Hepatocyte (in vitro differentiated cells): ENCODE measurements around the gene ZDHHC18. TPM values are rescaled to one million over a fixed set of nuclear protein-coding genes. Genes with fewer than 3 reads are reported as not detected.

Experiments used
- DNase-seq: peaks from one replicate; pipeline ENCODE4 v3.0.0-alpha.2; 2016; ENCODE audit warnings: low spot score
- H2AFZ ChIP-seq: fragments of 200-600 bp; sonication (generic); 2 replicates; pipeline ENCODE4 v1.6.0; 2016; ENCODE audit warnings: antibody characterized with exemption, mild to moderate bottlenecking
- H3K27ac ChIP-seq: fragments of 200-600 bp; sonication (generic); 2 replicates; pipeline ENCODE4 v1.5.1; 2016; ENCODE audit warnings: mild to moderate bottlenecking
- H3K27me3 ChIP-seq: fragments of 200-600 bp; sonication (generic); 2 replicates; pipeline ENCODE4 v1.6.1; 2016
- H3K36me3 ChIP-seq: fragments of 200-600 bp; sonication (generic); replicated peaks from 2 replicates; pipeline ENCODE4 v1.5.1; 2016; ENCODE audit warnings: low read depth; ENCODE audit not compliant: insufficient read depth
- H3K4me1 ChIP-seq: fragments of 200-600 bp; sonication (generic); 2 replicates; pipeline ENCODE4 v1.5.1; 2016; ENCODE audit warnings: mild to moderate bottlenecking, moderate library complexity; ENCODE audit not compliant: insufficient read depth
- H3K4me2 ChIP-seq: fragments of 200-600 bp; sonication (generic); 2 replicates; pipeline ENCODE4 v1.6.0; 2016
- H3K4me3 ChIP-seq: fragments of 200-600 bp; sonication (generic); 2 replicates; pipeline ENCODE4 v1.5.1; 2016; ENCODE audit warnings: mild to moderate bottlenecking
- H3K79me2 ChIP-seq: fragments of 200-600 bp; sonication (generic); 2 replicates; pipeline ENCODE4 v1.6.0; 2017; ENCODE audit warnings: mild to moderate bottlenecking
- H3K9me2 ChIP-seq: fragments of 200-600 bp; sonication (generic); replicated peaks from 2 replicates; pipeline ENCODE4 v1.6.0; 2017; ENCODE audit warnings: mild to moderate bottlenecking; ENCODE audit not compliant: insufficient read depth
- H3K9me3 ChIP-seq: fragments of 200-600 bp; sonication (generic); 2 replicates; pipeline ENCODE4 v1.5.1; 2016; ENCODE audit warnings: low read depth, mild to moderate bottlenecking
- H4K20me1 ChIP-seq: fragments of 200-600 bp; sonication (generic); 2 replicates; pipeline ENCODE4 v1.6.0; 2016; ENCODE audit warnings: mild to moderate bottlenecking; ENCODE audit not compliant: insufficient read depth, poor library complexity, severe bottlenecking
- EZH2 ChIP-seq: fragments of 200-600 bp; sonication (generic); IDR thresholded peaks from 2 replicates; pipeline ENCODE4 v1.6.1; 2016; ENCODE audit warnings: antibody characterized with exemption, mild to moderate bottlenecking, borderline replicate concordance
- EZH2phosphoT487 ChIP-seq: fragments of 200-600 bp; sonication (generic); IDR thresholded peaks from one replicate; pipeline ENCODE4 v1.6.1; 2018; ENCODE audit warnings: antibody characterized with exemption, mild to moderate bottlenecking, low read depth, moderate library complexity; ENCODE audit not compliant: unreplicated experiment, severe bottlenecking
- whole genome bisulfite sequencing: methylation state at CpG from one replicate; pipeline ENCODE4 v1.1.6; 2016; ENCODE audit warnings: low lambda C conversion rate; ENCODE audit errors: missing lambda C conversion rate; 5-methylcytosine and 5-hydroxymethylcytosine counted together
- polyA plus RNA-seq: library from polyadenylated mRNA; unstranded; fragments of >200 nt; fragmentation: Nextera tagmentation; extraction: Ambion mirVana; gene quantifications from 2 replicates; pipeline ENCODE4 v1.2.1, GENCODE V29; 2016
- total RNA-seq: library from RNA; depleted of rRNA; stranded (reverse); fragments of >200 nt; gene quantifications from 2 replicates; pipeline ENCODE4 v1.2.3, GENCODE V29; 2014
- TF ChIP-seq, protein P1 (sequence below): fragments of 200-600 bp; sonication (generic); IDR thresholded peaks from 2 replicates; pipeline ENCODE4 v1.5.1; 2016; ENCODE audit warnings: antibody characterized with exemption, mild to moderate bottlenecking; ENCODE audit not compliant: poor library complexity

The ZDHHC18 gene
- total and polyA plus RNA-seq, 2 experiments from 2014 or later: 14.9 to 22.5 TPM

DNA sequence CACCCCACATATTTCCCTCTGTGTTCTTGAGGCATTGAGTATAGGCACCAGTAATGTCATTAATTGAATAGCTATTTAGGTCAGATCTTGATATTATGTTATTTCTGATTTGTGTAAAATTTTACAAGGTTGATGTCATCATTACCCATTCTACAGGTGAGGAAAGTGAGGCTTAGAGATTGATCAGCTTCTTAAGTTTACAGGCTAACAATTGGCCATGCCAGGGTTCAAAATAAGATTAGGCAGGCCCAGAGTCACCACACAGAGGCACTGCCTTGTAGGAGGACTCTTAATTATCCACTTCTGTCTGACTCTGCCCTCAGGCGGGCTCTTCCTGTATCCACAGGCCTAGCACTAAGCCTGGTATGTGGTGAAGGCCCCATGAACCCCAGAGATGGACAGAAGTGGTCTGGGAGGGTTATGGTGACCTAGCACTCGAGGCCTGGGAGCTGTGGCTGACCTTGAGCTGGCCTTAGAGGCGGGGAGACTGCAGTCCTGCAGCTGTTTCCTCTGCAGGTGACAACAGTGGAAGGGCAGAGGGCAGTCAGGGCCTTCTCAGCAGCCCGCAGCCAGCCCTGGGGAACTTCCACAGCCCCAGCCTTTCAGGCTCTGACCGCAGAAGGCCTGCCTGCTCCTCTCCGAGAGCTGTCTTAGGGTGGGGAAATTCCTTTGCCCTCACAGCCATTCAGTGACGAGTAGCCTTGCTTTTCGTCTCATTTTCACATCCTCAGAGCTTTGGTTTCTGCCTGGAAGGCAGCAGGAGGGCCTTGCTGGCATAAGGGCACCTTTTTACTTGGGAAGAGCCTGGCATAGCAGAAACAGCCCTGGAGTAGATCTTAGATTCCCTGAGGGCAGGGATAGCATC lies 12.2 kb downstream of the ZDHHC18 start:
- H3K27ac ChIP-seq: no peak overlapping the region

DNA sequence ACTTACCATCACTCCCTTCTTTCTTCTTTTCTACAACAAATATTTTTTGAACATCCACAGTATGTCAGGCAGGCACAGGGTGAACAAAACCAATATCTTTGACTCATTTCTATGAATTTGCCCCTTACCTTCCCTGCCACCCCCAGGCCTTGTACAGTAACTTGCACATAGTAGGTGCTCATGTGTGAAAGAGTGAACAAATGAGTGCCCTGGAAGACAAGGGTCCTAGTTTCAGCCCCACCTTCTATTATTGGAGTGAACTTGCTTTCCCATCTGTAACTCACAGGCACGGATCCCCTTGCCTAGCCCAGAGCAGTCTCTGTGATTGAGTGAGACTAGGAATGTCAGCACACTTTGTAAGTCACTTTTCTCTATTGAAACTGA lies 12.8 kb downstream of the ZDHHC18 start:
- H3K4me1 ChIP-seq: no peaks in the 10 kb centered on the region
- H3K27ac ChIP-seq: no peak overlapping the region
- H4K20me1 ChIP-seq: no peaks in the 10 kb centered on the region
- H3K4me3 ChIP-seq: no peak overlapping the region
- TF ChIP-seq EZH2phosphoT487 (no peak), EZH2 (no peak)
- TF ChIP-seq, protein P1, sequence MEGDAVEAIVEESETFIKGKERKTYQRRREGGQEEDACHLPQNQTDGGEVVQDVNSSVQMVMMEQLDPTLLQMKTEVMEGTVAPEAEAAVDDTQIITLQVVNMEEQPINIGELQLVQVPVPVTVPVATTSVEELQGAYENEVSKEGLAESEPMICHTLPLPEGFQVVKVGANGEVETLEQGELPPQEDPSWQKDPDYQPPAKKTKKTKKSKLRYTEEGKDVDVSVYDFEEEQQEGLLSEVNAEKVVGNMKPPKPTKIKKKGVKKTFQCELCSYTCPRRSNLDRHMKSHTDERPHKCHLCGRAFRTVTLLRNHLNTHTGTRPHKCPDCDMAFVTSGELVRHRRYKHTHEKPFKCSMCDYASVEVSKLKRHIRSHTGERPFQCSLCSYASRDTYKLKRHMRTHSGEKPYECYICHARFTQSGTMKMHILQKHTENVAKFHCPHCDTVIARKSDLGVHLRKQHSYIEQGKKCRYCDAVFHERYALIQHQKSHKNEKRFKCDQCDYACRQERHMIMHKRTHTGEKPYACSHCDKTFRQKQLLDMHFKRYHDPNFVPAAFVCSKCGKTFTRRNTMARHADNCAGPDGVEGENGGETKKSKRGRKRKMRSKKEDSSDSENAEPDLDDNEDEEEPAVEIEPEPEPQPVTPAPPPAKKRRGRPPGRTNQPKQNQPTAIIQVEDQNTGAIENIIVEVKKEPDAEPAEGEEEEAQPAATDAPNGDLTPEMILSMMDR: no peak
- 92% methylated on average over 1 of the region's 1 CpG for WGBS
- no peak overlapping the region for H2AFZ ChIP-seq
- H3K36me3 ChIP-seq: no peaks in the 10 kb centered on the region
- H3K9me2 ChIP-seq: no peaks in the 10 kb centered on the region
- H3K4me2 ChIP-seq: no peak overlapping the region
- H3K79me2 ChIP-seq: no peaks in the 10 kb centered on the region
- no peaks in the 10 kb centered on the region for H3K27me3 ChIP-seq
- no peaks in the 10 kb centered on the region for H3K9me3 ChIP-seq
- no peak for DNase-seq

More for the DNA sequence above, 12.2 kb downstream of the ZDHHC18 start:
- no peaks in the 10 kb centered on the region for H3K27me3 ChIP-seq
- no peaks in the 10 kb centered on the region for H3K4me1 ChIP-seq
- no peaks in the 10 kb centered on the region for H3K9me3 ChIP-seq
- WGBS: 81% methylated on average over 8 of the region's 8 CpGs
- TF ChIP-seq EZH2phosphoT487: no peak
- TF ChIP-seq EZH2: no peak
- TF ChIP-seq, protein P1: no peak
- no peak overlapping the region for H3K4me3 ChIP-seq
- no peaks in the 10 kb centered on the region for H3K36me3 ChIP-seq
- H4K20me1 ChIP-seq: no peaks in the 10 kb centered on the region
- no peak for DNase-seq
- no peaks in the 10 kb centered on the region for H3K79me2 ChIP-seq
- H3K4me2 ChIP-seq: no peak overlapping the region
- no peaks in the 10 kb centered on the region for H3K9me2 ChIP-seq
- H2AFZ ChIP-seq: no peak overlapping the region

DNA sequence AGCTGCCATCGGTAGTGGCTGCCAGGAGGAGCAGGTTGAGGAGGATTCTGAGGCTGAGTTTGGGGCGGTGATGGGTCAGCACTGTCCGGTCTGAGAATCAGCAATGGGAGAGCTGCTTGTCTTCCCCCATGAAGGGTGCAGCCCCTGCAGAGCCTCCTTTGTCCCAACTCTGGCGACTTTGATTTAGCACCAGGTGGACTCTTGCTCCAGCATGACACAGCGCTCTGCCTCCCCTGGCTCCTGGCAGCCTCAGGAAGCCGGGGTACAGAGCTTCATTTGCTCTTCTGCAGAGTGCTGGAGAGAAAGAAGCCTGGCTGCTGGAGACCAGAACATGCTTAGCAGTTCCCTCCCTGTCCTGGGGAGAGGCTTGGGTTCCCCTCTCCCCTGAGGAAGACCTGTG lies 13.3 kb downstream of the ZDHHC18 start:
- H3K27me3 ChIP-seq: no peaks in the 10 kb centered on the region
- H3K36me3 ChIP-seq: no peaks in the 10 kb centered on the region
- H3K4me3 ChIP-seq: no peak overlapping the region
- no peak overlapping the region for H2AFZ ChIP-seq
- 90% methylated on average over 6 of the region's 6 CpGs for WGBS
- no peaks in the 10 kb centered on the region for H3K4me1 ChIP-seq
- no peak for DNase-seq
- no peaks in the 10 kb centered on the region for H3K9me3 ChIP-seq
- no peaks in the 10 kb centered on the region for H3K9me2 ChIP-seq
- H4K20me1 ChIP-seq: no peaks in the 10 kb centered on the region
- no peak overlapping the region for H3K27ac ChIP-seq
- TF ChIP-seq EZH2phosphoT487 (no peak), EZH2 (no peak)
- TF ChIP-seq, protein P1: no peak
- H3K79me2 ChIP-seq: no peaks in the 10 kb centered on the region
- no peak overlapping the region for H3K4me2 ChIP-seq
